GM18873 (cell line): ENCODE measurements around the gene ASB9.

Source experiments
- ATAC-seq: cut with Tn5 transposase; IDR thresholded peaks from one replicate; pipeline ENCODE4 v1.9.1; 2021; ENCODE audit warnings: mild to moderate bottlenecking, moderate library complexity, moderate number of reproducible peaks; ENCODE audit not compliant: unreplicated experiment, low FRiP score

The ASB9 gene

DNA sequence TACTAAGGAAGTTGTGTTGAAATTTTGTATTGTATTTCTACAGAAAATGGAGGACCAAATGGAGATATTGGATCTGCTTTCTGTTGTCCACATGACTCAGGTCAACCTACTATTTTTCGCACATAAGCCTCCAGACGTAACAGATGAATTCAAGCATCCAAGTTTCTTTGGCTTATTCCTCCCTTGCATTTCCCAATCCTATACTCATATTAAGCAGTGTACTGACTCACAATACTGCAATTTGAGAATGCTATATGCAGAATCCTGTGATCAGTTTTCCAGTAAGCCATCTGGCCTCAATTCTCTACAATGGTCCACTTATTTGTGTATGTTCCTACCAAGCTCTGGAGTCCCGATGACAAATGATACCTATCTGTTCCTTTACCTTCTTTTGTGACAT lies 75.7 kb downstream of the ASB9 start:
- ATAC-seq: no peak
